Astrocyte of the spinal cord (primary cell): ENCODE data around the gene CTIF.

Experiments used
- DNase-seq: peaks from one replicate; pipeline ENCODE4 v3.0.0; 2011; ENCODE audit warnings: low read depth, low spot score
- H3K4me3 ChIP-seq: 2 replicates; pipeline ENCODE4 v1.5.1; 2011; ENCODE audit warnings: low read depth, mild to moderate bottlenecking, low read length, moderate library complexity
- CTCF ChIP-seq: IDR thresholded peaks from 2 replicates; pipeline ENCODE4 v1.5.1; 2012; ENCODE audit warnings: low read depth, mild to moderate bottlenecking, low read length, inconsistent platforms
- in situ Hi-C: cut with HindIII; loops from 2 replicates; pipeline ENCODE4 v1.10.0; 2017; ENCODE audit warnings: low sequenced_read_pairs

Gene CTIF

GRCh38 chr18:48769006-48769636 lies 230.3 kb downstream of the CTIF start:
- TF ChIP-seq CTCF: peak; percentile 16
- no peak overlapping the region for H3K4me3 ChIP-seq
- in situ Hi-C loops: no loop called here
- DNase-seq: no peak

- in situ Hi-C loops: no loop called here
Measured at GRCh38 chr18:48770243-48770642, 231.4 kb downstream of the CTIF start.

GRCh38 chr18:48771641-48772375 lies 233.0 kb downstream of the CTIF start:
- in situ Hi-C loops: no loop called here

More at GRCh38 chr18:48770243-48770642, 231.4 kb downstream of the CTIF start:
- DNase-seq: no peak
- no peak overlapping the region for H3K4me3 ChIP-seq
- TF ChIP-seq CTCF: no peak

GRCh38 chr18:48772457-48772856 lies 233.6 kb downstream of the CTIF start:
- no peak overlapping the region for H3K4me3 ChIP-seq
- no peak for DNase-seq
- in situ Hi-C loops: no loop called here
- no peak for TF ChIP-seq CTCF

More at GRCh38 chr18:48771641-48772375, 233.0 kb downstream of the CTIF start:
- no peak for DNase-seq
- no peak for TF ChIP-seq CTCF
- no peak overlapping the region for H3K4me3 ChIP-seq

- in situ Hi-C loops: no loop called here
- no peak overlapping the region for H3K4me3 ChIP-seq
- no peak for TF ChIP-seq CTCF
- no peak for DNase-seq
Measured at GRCh38 chr18:48773821-48774220, 235.0 kb downstream of the CTIF start.

GRCh38 chr18:48774941-48775340 lies 236.1 kb downstream of the CTIF start:
- no peak for TF ChIP-seq CTCF
- no peak overlapping the region for H3K4me3 ChIP-seq
- in situ Hi-C loops: no loop called here
- DNase-seq: no peak
